LNCaP clone FGC (cell line): ENCODE data around the gene MICAL2.
A peak's percentile ranks its signal among the peaks of the same experiment; 100 is the strongest.

Source experiments
- DNase-seq: peaks from one replicate; pipeline ENCODE4 v3.0.0-alpha.2; 2011; ENCODE audit warnings: low read depth
- H3K4me3 ChIP-seq: 2 replicates; pipeline ENCODE4 v1.5.1; 2011; ENCODE audit warnings: mild to moderate bottlenecking, low read depth, low read length, control low read depth
- CTCF ChIP-seq: IDR thresholded peaks from 2 replicates; pipeline ENCODE4 v1.5.1; 2012; ENCODE audit warnings: mild to moderate bottlenecking; ENCODE audit not compliant: control insufficient read depth, insufficient read depth; ENCODE audit errors: extremely low read depth

MICAL2 gene

DNA sequence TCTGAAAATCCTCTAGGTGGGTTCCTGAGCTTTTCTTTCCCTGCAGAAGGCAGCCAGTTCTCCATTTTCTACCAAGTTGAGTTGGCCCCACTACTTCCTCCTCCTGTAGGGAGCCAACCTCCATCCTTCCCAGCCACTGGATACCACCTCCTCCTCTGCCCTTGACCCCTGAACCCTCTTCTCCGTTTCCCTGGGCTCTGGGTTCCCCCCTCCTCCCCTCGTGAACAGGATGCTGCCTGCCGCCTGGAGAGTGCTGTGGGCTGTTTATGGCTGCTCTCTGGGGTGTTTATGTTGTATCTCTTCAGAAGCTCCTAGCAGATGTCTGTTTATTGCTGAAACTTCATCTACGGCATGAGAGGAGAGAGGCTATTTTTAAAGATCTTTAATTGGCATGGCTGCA lies 8.6 kb downstream of the MICAL2 start:
- H3K4me3 ChIP-seq: no peak overlapping the region
- DNase-seq: no peak
- TF ChIP-seq CTCF: no peak

- no peak for TF ChIP-seq CTCF
- H3K4me3 ChIP-seq: no peak overlapping the region
- no peak for DNase-seq
Measured at GRCh38 chr11:12119502-12119901, 9.1 kb downstream of the MICAL2 start.

GRCh38 chr11:12120031-12121008 lies 9.9 kb downstream of the MICAL2 start:
- no peak for TF ChIP-seq CTCF
- no peak overlapping the region for H3K4me3 ChIP-seq
- no peak for DNase-seq

DNA sequence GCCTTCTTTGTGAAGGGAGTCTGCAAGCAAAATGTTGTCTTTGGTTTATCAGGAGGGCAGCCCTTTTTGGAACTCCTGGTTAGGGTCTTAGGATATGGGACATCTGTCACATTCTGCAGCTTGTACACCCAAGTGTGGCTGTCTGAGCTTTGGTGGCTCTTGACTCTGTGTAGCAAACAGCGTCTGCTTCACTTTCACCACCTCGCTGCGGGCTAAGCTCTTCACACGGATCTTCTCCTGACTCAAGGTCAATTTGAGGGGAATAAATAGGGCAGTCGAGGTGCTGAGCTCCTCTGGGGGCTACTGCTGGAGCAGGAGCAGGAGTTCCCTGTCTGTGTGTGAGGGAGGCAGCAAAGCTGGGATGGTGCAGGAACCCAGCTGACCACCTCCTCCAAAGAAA lies 10.6 kb downstream of the MICAL2 start:
- no peak for DNase-seq
- TF ChIP-seq CTCF: no peak
- H3K4me3 ChIP-seq: no peak overlapping the region

DNA sequence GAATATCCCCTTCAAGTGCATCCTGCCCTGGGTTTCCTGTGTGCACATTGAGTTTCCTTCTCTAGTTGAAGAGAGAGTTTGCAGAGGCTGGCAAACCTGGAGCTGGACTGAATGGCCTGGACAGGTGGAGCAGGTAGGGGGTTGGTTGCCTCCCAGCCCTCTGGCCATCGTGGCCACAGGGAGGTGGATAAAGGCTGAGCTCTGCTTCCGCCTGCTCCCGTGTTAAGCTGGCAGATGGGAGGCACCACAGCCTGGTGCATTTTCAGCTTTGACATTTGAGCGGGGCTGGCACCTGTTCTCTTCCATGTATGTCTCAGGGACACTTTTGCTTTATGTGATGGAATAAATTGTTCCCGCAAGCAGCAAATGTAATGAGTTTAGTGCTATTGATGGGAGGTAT lies 11.1 kb downstream of the MICAL2 start:
- TF ChIP-seq CTCF: no peak
- no peak for DNase-seq
- H3K4me3 ChIP-seq: no peak overlapping the region

DNA sequence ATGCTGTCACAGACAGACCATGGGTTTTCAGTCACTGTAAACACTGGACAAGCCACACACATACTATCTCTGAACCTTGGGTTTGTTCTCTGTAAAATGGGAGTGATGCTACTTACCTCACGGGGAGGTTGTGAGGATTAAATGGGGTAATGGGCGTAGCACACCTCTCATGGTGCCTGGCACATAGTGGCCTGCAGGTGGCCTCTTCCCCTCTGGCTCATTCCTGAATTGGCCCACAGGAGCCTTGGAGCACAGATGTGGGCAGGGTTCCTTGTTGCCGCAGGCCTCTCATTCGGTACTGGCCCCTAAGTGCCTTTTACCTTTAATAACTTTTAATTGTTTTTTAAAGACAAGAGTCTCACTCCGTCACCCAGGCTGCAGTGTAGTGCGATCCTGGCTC lies 11.7 kb downstream of the MICAL2 start:
- TF ChIP-seq CTCF: peak; percentile 39; the same call in 1 of the 2 replicates
- DNase-seq: no peak

More for the DNA sequence above, 11.7 kb downstream of the MICAL2 start:
- no peak overlapping the region for H3K4me3 ChIP-seq
